ELR (cell line): ENCODE data around the gene PPFIA2.

Experiments used
- DNase-seq: peaks from one replicate; pipeline ENCODE4 v3.0.0-alpha.2; 2015; ENCODE audit warnings: low read depth

The PPFIA2 gene

DNA sequence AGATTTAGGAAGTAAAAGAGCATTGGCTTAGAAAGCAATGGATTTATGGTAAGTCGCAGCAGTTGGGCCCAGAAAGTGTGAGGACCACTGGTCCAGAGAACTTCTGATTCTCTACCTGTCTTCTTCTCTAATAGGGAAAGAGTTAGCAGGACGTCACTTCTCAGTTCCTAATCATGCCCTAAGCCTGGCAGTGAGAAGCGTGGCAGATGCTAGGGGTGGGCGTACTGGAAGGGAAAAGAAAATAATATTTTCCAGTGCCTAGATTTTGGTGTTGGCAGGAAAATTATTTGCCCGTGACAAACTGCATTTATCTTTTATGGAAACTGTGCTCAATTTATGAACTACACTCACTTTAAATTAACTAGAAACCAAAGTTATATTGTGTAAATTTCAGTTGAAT, 212.3 kb downstream of the PPFIA2 start:
- DNase-seq = no peak

DNA sequence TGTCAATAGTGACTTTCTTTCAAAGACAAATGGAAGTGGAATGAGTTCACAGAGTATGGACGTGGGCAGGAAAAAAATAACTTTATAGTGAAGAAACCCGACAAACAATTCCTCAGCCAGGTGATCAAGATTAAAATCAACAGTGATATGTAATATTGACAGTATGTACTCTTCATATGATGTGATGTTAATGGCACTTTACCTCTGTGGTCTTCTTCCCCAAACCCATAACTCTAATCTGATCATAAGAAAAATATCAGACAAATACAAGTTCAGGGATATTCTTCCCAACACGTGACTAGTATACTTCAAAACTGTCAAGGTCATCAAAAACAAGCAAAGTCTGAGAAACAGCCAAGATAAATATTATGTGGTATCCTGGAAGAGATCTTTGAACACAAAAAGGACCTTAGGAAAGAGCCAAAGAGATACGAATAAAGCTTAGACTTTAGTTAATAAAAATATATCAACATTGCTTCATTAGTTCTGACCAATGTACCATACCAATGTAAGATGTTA, 215.5 kb downstream of the PPFIA2 start:
- DNase-seq = no peak

DNA sequence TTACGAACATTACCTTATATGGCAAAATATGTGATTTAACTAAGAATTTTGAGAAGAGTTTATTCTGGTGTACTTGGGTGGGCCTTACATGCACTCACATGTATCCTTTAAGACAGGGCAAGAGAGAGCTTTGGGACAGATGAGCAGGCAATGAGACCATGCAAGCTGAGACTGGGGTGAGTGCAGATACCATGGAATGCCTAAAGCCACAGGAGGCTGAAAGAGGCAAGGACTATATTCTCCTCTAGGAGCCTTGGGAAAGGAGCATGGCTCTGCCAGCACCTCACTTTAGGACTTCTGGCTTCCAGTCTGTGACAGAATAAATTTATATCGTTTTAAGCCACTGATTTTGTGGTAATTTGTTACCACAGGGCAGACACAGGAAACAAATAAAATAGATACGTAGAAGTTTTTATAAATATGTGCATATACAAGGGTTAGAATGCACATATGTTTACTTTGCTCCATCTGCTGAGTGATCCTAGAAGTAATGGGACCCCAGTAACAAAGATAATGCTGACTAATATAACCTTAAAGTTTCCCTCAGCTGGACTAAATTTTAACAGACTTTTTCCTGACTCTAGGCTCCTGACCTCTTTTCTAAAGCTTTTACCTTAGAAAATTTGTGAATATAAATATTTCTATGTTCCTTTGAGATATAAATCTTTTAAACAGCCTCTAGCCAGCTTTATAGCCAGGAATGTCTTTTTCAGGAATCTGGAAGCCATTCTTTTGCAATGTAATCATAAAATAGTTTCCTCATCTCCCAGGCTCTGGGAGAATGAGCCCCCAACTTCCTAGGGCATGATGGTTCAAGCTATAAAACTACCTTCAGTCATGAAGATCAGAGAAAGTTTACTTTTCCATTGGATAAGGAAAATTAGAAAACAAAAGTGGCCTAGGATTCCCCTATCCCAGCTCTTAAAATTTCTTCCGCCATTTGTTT, 216.8 kb downstream of the PPFIA2 start:
- no peak for DNase-seq

DNA sequence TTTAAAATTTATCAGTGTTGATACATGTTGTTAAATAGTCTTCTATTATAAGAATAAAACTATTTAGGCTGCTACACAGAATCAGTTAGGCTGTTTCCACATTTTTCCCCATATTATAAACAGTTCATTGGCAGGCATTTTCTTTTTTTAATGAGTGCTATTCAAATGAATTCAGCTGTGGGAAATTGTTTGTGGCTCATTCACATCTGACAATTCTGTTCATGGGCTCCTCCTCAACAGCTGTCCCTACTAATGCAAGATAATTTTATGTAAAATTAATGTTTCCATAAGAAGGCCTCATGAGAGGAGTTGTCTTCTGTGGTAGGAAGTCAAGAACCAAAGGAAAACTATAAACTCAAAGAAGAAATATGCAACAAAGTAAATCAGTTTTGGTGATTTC, 218.0 kb downstream of the PPFIA2 start:
- no peak for DNase-seq

DNA sequence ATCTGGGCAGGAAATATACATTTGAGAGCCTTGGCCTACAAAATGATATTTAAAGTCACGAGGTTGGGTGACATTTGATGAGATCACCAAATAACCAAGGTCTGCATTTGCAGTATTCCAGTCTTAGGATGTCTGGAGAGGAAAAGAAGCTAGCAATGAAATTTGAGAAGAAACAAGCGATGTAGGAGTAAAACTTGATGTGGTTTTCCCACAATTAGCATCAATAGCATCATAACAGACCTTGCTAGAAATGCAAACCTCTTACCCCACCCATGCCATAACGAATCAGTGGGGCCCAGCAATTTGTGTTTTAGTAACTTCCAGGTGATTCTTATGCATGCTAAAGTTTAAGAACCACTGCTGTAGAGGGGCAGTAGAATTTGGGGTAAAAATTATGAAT, 219.9 kb downstream of the PPFIA2 start:
- DNase-seq = no peak

DNA sequence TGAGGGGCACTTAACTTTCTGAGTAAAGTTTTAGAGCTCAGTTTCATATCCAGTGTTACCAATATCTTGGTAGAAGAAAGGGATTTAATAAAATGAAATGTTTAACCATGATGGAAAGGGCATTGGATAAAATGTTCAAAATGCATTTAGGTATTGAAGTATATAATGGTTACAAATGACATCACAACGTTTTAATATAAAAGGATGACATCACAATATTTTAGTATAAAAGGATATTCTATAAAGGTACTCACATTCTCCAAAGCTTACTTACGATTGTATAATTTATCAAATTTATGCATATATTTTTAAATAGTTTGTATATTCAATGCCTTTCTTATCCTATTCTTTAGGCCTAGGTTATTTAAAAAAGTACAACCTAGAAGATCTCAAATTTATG, 226.1 kb downstream of the PPFIA2 start:
- no peak for DNase-seq

DNA sequence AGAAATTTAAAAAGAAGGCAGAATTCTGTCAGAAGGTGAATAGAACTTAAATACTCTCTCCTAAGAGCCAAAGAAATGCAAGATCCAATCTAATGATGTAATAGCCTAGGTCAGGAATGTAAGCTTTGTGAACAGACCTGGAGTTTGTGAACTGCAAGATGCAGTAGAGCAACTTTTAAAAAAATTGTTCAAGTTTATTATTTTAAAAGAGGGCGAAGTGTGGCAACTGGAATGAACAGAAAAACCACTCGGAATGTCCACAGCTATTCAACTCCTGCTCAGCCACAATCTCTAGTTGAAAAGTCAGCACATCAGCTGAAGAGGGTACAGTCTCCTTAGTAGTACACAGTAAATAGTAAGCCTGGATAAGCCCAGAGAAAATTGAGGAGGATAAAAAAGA, 228.8 kb downstream of the PPFIA2 start:
- no peak for DNase-seq

DNA sequence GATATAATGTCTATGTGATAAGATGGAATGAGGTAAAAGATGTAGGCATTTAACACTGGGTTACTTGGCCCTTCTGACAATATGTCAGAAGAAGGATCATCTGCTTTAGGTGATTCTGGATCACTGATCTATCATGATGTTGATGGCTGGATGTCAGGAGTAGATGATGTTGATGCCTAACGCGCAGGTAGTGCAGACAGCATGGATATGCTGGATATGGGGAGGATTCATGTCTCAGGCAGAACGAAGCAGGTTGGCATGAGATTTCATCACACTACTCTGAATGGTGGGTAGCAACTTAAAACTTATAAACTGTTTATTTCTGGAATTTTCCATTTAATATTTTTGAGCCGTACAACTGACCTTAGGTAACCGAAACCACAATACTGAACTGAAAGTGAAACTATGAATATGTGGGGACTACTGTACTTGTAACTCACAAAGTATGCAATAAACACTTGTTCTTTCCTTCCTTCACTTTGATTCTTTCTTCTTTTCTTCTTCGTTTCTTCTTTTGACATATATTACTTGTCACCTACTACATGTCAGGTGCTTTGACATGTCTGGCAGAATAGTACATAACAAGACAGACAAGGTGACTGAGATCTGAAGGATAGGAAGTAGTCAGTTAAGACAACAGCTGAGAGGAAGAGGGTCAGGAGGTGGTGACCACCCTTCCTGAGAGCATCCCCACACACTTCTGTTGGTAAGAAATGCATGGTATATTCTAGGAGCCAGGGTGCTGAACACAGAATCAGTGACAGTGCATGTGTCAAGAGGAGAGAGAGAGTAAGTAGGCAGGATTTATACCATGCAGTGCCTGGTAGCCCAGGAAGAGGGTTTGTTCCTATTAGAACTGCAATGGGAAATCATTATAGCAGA, 238.8 kb downstream of the PPFIA2 start:
- DNase-seq = peak; percentile 0

DNA sequence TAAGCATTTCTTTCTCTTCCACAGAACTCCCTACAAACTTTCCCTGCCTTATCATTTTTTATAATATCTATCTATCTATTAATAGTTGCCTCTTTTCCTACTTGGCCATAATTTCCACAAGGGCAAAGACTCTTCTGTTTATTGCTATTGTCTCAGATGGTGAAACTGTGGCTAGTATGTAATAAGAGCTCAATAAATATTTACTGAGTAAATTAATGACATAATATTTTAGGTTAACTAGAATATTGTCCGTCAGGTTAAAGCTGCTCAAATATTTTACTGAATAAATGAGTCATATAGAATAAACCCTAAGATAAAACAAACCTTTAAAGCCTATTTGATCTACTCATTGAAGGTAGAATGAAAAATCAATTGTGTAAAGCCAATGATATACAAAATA, 240.5 kb downstream of the PPFIA2 start:
- DNase-seq = no peak

DNA sequence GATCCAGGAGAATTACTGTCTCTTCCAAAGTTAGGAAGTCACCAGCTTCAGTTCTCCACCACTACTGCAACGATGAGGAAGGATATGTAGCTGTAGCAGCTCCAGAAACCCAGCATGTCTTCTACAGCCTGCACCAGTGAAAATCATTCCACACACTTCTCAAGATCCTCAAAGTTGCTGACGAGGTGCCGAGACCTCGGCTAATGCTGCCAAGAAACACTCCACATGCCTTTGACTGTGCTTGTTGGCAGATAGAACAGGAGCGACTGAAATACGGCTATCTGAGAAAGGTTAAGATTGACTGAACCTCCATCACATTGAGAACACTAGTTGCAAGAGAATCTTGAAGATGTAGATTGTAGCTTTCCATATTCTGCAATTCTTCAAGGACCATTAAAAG, 241.9 kb downstream of the PPFIA2 start:
- no peak for DNase-seq

DNA sequence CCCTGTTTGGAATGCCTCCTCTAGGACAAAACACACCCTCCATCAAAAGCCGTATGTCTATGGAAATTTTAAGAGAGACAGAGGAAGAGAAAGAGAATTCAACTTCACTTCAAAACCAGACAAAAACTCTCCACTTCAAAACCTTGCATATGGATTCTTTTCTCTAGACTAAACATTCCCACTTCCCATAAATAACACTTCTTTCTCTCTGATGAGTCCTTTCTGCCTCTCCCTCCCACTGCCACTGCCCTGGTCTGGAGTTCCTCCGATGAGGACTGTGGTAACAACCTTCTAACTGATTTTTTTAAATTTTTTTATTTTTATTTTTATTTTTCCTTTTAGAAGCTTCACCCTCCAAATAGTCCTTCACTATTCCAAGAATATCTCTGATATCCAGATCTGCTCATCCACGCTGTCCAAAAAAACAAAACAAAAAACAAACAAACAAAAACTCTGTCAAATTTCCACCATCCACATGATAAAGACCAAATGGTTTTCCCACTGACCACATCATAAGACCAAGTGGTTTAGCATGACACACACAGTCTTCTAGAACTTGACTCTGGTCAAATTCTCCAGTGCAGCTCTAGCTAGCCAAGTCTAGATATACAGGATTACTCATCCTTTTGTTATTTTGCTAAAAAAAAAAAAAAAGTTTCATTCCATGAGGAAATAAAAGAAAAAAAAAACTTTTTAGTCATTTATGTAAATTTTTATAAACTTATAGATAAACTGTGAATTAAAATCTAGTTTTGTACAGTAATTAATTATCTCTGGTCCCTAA, 256.0 kb downstream of the PPFIA2 start:
- peak; percentile 66 for DNase-seq

DNA sequence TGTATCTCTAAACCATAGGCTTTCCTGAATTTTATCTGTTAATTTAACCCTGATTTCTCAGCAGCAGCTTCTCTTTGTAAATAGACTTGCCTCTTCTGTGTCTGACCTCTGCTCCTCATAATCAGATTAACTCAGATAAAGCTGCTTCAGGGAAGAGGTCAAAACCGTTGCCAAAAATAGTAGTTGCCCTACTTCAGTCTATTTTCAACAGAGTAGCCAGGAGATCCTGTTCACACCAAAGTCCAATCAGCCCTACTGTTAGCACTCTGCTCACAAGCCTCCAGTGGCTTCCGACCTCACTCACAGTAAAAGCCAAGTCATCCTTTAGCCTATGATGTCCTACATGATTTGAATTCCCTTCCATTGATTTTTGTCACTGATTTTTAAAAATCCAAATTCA, 258.4 kb downstream of the PPFIA2 start:
- DNase-seq = no peak

DNA sequence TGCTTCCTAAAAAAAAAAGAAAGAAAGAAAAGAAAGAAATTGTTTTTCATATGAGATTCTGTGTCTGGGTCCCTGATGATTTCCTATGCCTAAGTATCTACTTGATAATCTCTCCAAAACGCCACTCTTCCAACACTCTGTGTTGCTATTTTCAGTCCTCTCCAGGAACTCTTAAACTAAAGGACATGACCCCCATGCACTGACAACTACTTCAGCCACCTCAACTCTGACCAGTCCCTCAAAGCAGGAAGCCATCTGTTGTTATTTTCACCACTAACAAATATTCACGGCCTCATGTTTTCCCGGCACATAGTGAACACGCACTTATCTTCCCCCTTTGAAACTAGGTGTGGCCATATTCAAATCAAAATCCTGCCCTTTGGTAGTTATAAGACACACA, 259.3 kb downstream of the PPFIA2 start:
- no peak for DNase-seq

DNA sequence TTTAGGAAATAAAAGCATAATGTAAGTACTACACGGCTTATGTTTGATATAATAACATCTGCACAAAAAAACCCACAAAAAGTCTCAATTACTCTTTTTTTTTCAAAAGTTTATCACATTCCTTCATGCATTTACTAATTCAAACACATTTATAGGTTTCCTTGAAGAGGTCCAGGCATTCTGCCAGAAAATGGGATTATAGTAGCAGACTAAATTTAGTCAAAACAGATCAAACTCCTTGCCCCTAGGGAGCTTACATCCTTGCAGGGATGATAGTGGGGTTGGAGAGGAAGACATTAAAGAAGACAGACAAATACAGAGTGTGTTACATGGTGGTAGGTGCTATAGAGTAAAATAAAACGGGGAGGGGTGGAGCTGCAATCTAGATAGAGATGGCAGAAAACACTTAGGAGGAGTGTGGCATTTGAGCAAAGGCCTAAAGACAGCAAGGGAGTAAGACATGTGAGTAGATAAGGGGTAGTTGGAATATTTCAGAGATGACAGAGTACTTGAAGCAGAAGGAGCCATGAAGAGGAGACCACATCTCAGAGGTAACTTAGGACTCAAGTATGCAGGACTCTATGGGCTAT, 266.9 kb downstream of the PPFIA2 start:
- no peak for DNase-seq

DNA sequence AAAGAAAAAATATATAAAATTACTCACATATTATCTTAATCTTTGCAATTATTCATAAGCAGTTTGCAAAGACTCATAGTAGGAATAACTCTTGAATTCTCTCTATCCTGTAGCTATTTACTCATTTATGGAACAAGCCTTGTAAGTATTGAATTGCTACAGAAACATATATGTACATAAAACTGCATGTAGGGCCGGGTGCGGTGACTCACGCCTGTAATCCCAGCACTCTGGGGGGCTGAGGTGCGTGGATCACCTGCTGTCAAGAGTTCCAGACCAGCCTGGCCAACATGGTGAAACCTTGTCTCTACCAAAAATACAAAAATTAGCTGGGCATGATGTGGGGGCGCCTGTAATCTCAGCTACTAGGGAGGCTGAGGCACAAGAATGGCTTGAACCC, 286.2 kb downstream of the PPFIA2 start:
- no peak for DNase-seq

DNA sequence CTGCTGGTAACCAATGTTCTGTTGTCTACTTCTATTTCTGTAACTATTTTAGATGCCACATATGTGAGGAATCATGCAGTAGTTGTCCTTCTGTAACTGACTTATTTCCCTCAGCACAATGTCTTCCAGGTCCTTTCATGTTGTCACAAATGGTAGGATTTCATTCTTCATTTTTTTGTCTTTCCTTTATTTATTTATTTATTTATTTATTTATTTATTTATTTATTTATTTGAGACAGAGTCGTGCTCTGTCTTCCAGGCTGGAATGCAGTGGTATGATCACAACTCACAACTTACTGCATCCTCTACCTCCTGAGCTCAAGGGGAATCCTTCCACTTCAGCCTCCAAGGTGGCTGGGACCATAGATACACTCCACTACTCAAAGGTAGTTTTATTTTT, 288.2 kb downstream of the PPFIA2 start:
- DNase-seq = no peak

DNA sequence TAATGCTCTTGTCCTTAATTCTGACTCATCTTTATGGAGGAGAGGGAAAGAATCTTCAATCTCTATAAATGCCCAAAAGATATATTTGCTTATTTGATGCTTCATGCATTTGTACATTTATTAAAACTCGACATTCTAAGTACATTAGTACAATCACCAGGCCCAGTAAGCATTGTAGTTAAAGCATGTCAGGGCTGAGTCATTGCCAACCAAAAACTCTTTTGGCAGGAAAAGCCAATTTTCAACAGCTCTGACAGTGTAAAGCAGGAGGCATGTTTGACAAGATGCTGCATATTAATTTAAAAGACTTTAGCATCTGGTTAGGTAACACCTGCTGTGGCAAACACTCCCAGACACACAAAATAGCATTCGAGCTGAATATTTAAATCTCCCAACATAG, 290.9 kb downstream of the PPFIA2 start:
- peak; percentile 34 for DNase-seq

DNA sequence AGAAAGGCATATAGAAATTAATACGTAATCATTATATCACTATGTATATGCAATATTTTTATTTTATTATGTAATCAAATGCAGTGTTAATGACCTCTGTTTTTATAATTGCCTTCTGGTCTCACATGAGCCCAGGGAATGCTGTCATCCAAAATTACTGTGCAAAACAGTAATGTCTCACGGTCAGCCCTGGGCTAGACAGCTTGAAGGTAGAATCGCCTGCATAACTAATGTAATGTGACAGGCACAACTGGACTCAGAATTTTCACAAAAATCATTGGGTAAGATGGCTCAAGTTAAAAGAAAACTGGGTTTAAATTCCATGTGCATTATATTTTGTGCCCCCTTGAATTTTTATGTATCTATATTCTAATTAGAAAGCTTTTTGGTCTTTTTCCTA, 293.3 kb downstream of the PPFIA2 start:
- DNase-seq = no peak

DNA sequence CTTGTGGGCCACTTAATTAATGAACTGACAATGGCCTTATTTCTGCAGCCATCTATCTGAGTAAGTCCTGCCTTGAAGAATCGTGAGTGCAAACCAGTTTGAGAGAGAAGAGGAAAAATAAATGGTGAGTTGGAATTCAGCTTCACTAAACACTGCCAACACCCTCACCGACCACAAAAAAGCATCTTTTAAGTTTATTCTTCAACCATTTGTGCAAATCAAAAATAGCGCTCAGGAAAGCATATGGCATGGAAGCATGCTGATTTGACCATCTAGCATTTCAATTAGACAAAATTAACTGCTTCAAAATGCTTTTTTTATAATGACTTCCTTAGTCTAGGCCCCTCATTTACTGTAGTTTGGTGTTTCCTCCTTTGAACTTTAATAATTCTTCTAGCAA, 294.0 kb downstream of the PPFIA2 start:
- DNase-seq = no peak

DNA sequence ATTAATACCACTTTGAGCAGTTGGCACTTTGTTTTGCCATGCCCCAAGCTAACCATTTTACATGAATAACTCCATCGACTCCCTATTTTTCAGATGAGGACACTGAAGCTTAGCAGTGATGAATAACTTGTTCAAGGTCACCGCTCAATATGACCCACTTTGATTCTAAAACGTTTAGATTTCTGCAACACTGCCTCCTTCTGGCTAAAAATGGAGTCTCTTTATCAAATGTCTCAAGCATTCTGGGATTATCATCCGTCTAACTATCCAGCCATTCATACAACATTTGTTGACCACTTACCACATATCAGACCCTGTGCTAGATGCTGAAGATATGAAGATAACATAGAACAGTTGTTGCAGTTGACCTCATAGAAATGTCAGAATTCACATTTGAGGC, 298.0 kb downstream of the PPFIA2 start:
- no peak for DNase-seq

DNA sequence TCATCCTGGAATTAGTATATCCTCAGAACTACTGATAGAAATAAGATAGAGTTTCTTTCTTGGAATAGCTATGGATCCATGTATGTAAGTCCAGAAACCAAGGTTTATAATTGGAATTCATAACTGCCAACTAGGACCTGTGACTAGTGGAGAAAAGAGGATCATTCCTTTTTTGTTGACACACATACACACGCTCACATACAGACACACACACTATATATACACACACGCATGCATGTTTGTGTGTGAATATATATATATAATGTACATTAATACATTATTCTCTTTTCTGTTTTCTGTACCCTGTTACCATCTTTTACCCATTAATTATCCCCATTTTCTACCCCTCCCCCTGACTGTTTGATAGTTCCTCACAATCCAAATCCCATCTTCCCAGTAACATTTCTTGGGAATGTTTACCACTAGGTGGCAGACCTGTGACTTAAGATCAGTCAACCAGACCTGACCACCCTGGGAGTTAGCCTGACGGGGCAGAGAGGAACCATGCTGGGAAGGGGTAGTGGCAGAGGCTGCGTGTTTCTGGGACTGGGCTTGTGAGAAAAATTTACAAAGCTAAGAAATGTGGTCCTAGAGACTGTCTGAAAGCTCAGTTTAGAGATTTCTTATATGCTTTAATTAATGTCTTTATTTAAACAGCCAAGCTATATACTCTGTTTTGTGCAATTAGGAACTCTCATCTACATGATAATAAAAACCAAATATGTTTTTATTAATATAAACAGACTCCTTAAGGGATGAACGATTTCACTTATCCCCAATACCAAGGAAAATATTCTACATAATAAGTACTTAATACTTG, 308.0 kb downstream of the PPFIA2 start:
- DNase-seq = peak; percentile 67
